K562 (cell line): ENCODE data around the gene SLC39A11. TPM values are rescaled to one million over a fixed set of nuclear protein-coding genes. Genes with fewer than 3 reads are reported as not detected.

Experiments
- ATAC-seq: fragments of 200-7000 bp; cut with Tn5 transposase; 3 replicates; pipeline ENCODE4 v1.9.1; 2020; ENCODE audit warnings: moderate library complexity
- BruUV-seq: library from RNA; stranded (reverse); fragments of 400-500 nt; replicated peaks from 2 replicates; lab custom pipeline; 2021; lab: Mats Ljungman, UMichigan
- CTCF ChIA-PET: fragments of 300-600 bp; formaldehyde crosslinking; extraction: SDS; loops from one replicate; lab custom pipeline; 2021; ENCODE audit warnings: low intra/inter-chr PET ratio; lab: Yijun Ruan, JAX
- POLR2A ChIA-PET: fragments of 300-600, 350-650 bp; sonication (Branson Sonifier 250); formaldehyde crosslinking; extraction: SDS; loops from one replicate; lab custom pipeline; 2021; ENCODE audit warnings: antibody characterized with exemption, inconsistent platforms; lab: Yijun Ruan, JAX
- DNase-seq, 4 experiments: peaks; one replicate each; pipeline versions ENCODE4 v3.0.0 to v3.0.0-alpha.2; 2011 to 2018; ENCODE audit warnings: low spot score in 3 of 4, mixed read lengths in 3 of 4; ENCODE audit errors: extremely low read depth in 1 of 4
- FAIRE-seq: peaks from 2 replicates; lab custom pipeline; 2011; peaks lifted over from hg19 to GRCh38; lab: Jason Lieb, UNC
- H2AFZ ChIP-seq: 2 replicates; pipeline ENCODE4 v1.6.0; 2011; ENCODE audit warnings: low read depth, low read length, control low read depth, inconsistent platforms
- H3K27ac ChIP-seq: fragments of 200-600 bp; 3 replicates; pipeline ENCODE4 v1.8.0; 2011; ENCODE audit warnings: low read depth, mild to moderate bottlenecking, control low read depth, inconsistent platforms, low read length, moderate library complexity, mixed read lengths; ENCODE audit errors: extremely low read depth
- H3K27me3 ChIP-seq, 2 experiments: fragments of 300-600 bp in 1 of 2; 2 replicates in 1 of 2; 3 replicates in 1 of 2; pipeline versions ENCODE4 v1.6.0 to v1.8.0; 2011; ENCODE audit warnings: inconsistent platforms in 2 of 2, low read length in 2 of 2, mild to moderate bottlenecking in 1 of 2, mixed read lengths in 1 of 2, moderate library complexity in 1 of 2; ENCODE audit not compliant: control insufficient read depth in 2 of 2, insufficient read depth in 2 of 2
- H3K36me3 ChIP-seq: fragments of 300-600 bp; 3 replicates; pipeline ENCODE4 v1.8.0; 2011; ENCODE audit warnings: mild to moderate bottlenecking, low read length, inconsistent platforms; ENCODE audit not compliant: control insufficient read depth, insufficient read depth
- H3K4me1 ChIP-seq, 2 experiments: fragments of 200-600 bp in 1 of 2; replicated peaks in 1 of 2; 2 replicates in 1 of 2; 3 replicates in 1 of 2; pipeline versions ENCODE4 v1.5.1 to v1.8.0; 2011; ENCODE audit warnings: inconsistent platforms in 2 of 2, low read length in 2 of 2, mild to moderate bottlenecking in 1 of 2, mixed read lengths in 1 of 2, moderate library complexity in 1 of 2; ENCODE audit not compliant: control insufficient read depth in 2 of 2, insufficient read depth in 2 of 2
- H3K4me2 ChIP-seq: 2 replicates; pipeline ENCODE4 v1.6.1; 2011; ENCODE audit warnings: low read length, control low read depth, inconsistent platforms, mixed read lengths; ENCODE audit not compliant: insufficient read depth
- H3K4me3 ChIP-seq: fragments of 200-600 bp; sonication (generic), shearing (Covaris generic); 2 replicates; pipeline ENCODE4 v1.5.1; 2016; ENCODE audit warnings: control low read depth, inconsistent platforms
- H3K79me2 ChIP-seq: fragments of 200-600 bp; 3 replicates; pipeline ENCODE4 v1.8.0; 2011; ENCODE audit warnings: low read length, inconsistent platforms; ENCODE audit not compliant: control insufficient read depth, insufficient read depth
- H3K9ac ChIP-seq, 2 experiments: 2 replicates each; pipeline versions ENCODE4 v1.6.0 to v1.6.1; 2011; ENCODE audit warnings: low read depth in 2 of 2, low read length in 2 of 2, control low read depth in 1 of 2, inconsistent platforms in 1 of 2, mild to moderate bottlenecking in 1 of 2, mixed read lengths in 1 of 2; ENCODE audit not compliant: insufficient read depth in 1 of 2
- H3K9me1 ChIP-seq: one replicate; pipeline ENCODE4 v1.6.0; 2011; ENCODE audit warnings: inconsistent platforms, mild to moderate bottlenecking, low read length, moderate library complexity; ENCODE audit not compliant: control insufficient read depth, insufficient read depth
- H3K9me3 ChIP-seq: replicated peaks from 2 replicates; pipeline ENCODE4 v1.5.1; 2011; ENCODE audit warnings: low read depth, low read length, inconsistent platforms; ENCODE audit not compliant: control insufficient read depth, insufficient read depth
- H4K20me1 ChIP-seq: replicated peaks from 2 replicates; pipeline ENCODE4 v1.6.1; 2011; ENCODE audit warnings: low read length, inconsistent platforms, mixed read lengths; ENCODE audit not compliant: control insufficient read depth, insufficient read depth
- BMI1 ChIP-seq: fragments of 150-350 bp; IDR thresholded peaks from 2 replicates; pipeline ENCODE4 v1.6.1; 2014; ENCODE audit warnings: low read length
- HLTF ChIP-seq: fragments of 450-650 bp; IDR thresholded peaks from 2 replicates; pipeline ENCODE4 v1.6.1; 2016
- ID3 ChIP-seq, 2 experiments: fragments of 250-450 bp in 1 of 2; fragments of 450-650 bp in 1 of 2; sonication (Bioruptor Pico) in 1 of 2; IDR thresholded peaks; 2 replicates each; pipeline versions ENCODE4 v1.6.1 to v1.8.0; 2016 to 2021; ENCODE audit warnings: mild to moderate bottlenecking in 2 of 2, moderate library complexity in 2 of 2, missing compliant biosample characterization in 1 of 2, missing genetic modification characterization in 1 of 2
- ILF3 ChIP-seq: fragments of 450-650 bp; IDR thresholded peaks from 2 replicates; pipeline ENCODE4 v1.6.1; 2018; ENCODE audit warnings: antibody characterized with exemption, mild to moderate bottlenecking, moderate library complexity, borderline replicate concordance
- KLF1 ChIP-seq: fragments of 450-650 bp; IDR thresholded peaks from 2 replicates; pipeline ENCODE4 v1.6.1; 2016; ENCODE audit warnings: missing genetic modification characterization, missing compliant biosample characterization
- NR2C2 ChIP-seq, 2 experiments: fragments of 200-800 bp in 1 of 2; sonication (Bioruptor generic) in 1 of 2; sonication (generic) in 1 of 2; formaldehyde crosslinking in 1 of 2; IDR thresholded peaks; 2 replicates each; pipeline versions ENCODE4 v1.6.1 to v1.8.0; 2016 to 2022; ENCODE audit warnings: mild to moderate bottlenecking in 1 of 2, missing compliant biosample characterization in 1 of 2, missing genetic modification characterization in 1 of 2, missing genetic modification reagents in 1 of 2
- NR2F6 ChIP-seq: fragments of 450-650 bp; formaldehyde crosslinking; IDR thresholded peaks from 2 replicates; pipeline ENCODE4 v1.4.0; 2020; ENCODE audit warnings: mild to moderate bottlenecking
- PCBP1 ChIP-seq: fragments of 200-400 bp; formaldehyde crosslinking; IDR thresholded peaks from 2 replicates; pipeline ENCODE4 v1.6.1; 2018; ENCODE audit warnings: mild to moderate bottlenecking, low read depth, low read length; ENCODE audit not compliant: poor library complexity, severe bottlenecking
- RBM15 ChIP-seq: fragments of 200-400 bp; formaldehyde crosslinking; IDR thresholded peaks from 2 replicates; pipeline ENCODE4 v1.6.1; 2018; ENCODE audit warnings: mild to moderate bottlenecking, low read length, moderate library complexity; ENCODE audit not compliant: insufficient read depth
- RBM17 ChIP-seq: fragments of 200-400 bp; formaldehyde crosslinking; IDR thresholded peaks from 2 replicates; pipeline ENCODE4 v1.6.1; 2017; ENCODE audit warnings: low read depth, mild to moderate bottlenecking, low read length, borderline replicate concordance
- RBM22 ChIP-seq: fragments of 200-400 bp; formaldehyde crosslinking; IDR thresholded peaks from 2 replicates; pipeline ENCODE4 v1.6.1; 2018; ENCODE audit warnings: low read length, low read depth; ENCODE audit not compliant: poor library complexity, severe bottlenecking
- TSC22D4 ChIP-seq: fragments of 450-650 bp; IDR thresholded peaks from 2 replicates; pipeline ENCODE4 v1.6.1; 2016; ENCODE audit warnings: missing genetic modification characterization, missing biosample characterization, control low read depth
- ZFP91 ChIP-seq: sonication (generic); formaldehyde crosslinking; IDR thresholded peaks from 2 replicates; pipeline ENCODE4 v1.8.0; 2022; ENCODE audit warnings: mild to moderate bottlenecking, missing genetic modification reagents
- ZKSCAN3 ChIP-seq: fragments of 250-450 bp; sonication (Bioruptor Pico); IDR thresholded peaks from 2 replicates; pipeline ENCODE4 v1.4.0; 2020
- ZNF217 ChIP-seq: sonication (generic); formaldehyde crosslinking; IDR thresholded peaks from 2 replicates; pipeline ENCODE4 v1.8.0; 2022; ENCODE audit warnings: mild to moderate bottlenecking, missing genetic modification reagents
- ZNF766 ChIP-seq: fragments of 200-800 bp; sonication (Bioruptor generic); conservative IDR thresholded peaks from 2 replicates; pipeline ENCODE4 v1.6.1; 2016; ENCODE audit warnings: missing genetic modification characterization, missing compliant biosample characterization
- WGBS: fragments of 100-300 bp; shearing (Covaris generic); methylation state at CpG from one replicate; pipeline ENCODE4 v1.1.6; 2016; ENCODE audit warnings: low coverage, mixed read lengths; ENCODE audit not compliant: insufficient coverage; ENCODE audit errors: missing lambda C conversion rate; 5-methylcytosine and 5-hydroxymethylcytosine counted together
- in situ Hi-C: fragments of 300-500 bp; cut with MboI; formaldehyde crosslinking; loops from 4 replicates; pipeline ENCODE4 v1.15.0; 2018; ENCODE audit warnings: inconsistent platforms, mixed read lengths
- intact Hi-C: fragments of 100-400 bp; cut with micrococcal nuclease; formaldehyde crosslinking; loops from 2 replicates; pipeline ENCODE4 v1.14.2; 2022
- polyA plus RNA-seq, 8 experiments: library from polyadenylated mRNA; depleted of rRNA in 4 of 8; stranded (reverse) in 5 of 8; unstranded in 3 of 8; fragments of >200 nt; fragmentation: Nextera tagmentation in 2 of 8; fragmentation: Illumina TruSeq in 1 of 8; extraction: Ambion mirVana in 2 of 8; extraction: Trizol in 1 of 8; gene quantifications; 2 replicates each; pipeline versions ENCODE4 v1.2.1 to v1.2.3, GENCODE V29; 2011 to 2014; ENCODE audit warnings: inconsistent platforms in 1 of 8, missing spikeins in 1 of 8
- total RNA-seq, 7 experiments: library from RNA; depleted of rRNA in 6 of 7; stranded (reverse); fragments of >200 nt in 6 of 7; fragmentation: Illumina TruSeq in 2 of 7; extraction: Trizol in 2 of 7; gene quantifications; 2 replicates each; pipeline versions ENCODE4 v1.2.1 to v1.2.3, GENCODE V29; 2011 to 2021; ENCODE audit warnings: low replicate concordance in 1 of 7

Gene SLC39A11
- total and polyA plus RNA-seq, 9 of the 15 experiments (the other 6 are each of a cell fraction or from before 2014, with no cell fraction given) = 10.5 to 26.4 (median 13.4) TPM

- no peak for TF ChIP-seq ZFP91
- TF ChIP-seq RBM17 = no peak
- TF ChIP-seq TSC22D4 = no peak
- TF ChIP-seq HLTF = no peak
Observed at GRCh38 chr17:72613396-72613795, 479.1 kb downstream of the SLC39A11 start (continued).

DNA sequence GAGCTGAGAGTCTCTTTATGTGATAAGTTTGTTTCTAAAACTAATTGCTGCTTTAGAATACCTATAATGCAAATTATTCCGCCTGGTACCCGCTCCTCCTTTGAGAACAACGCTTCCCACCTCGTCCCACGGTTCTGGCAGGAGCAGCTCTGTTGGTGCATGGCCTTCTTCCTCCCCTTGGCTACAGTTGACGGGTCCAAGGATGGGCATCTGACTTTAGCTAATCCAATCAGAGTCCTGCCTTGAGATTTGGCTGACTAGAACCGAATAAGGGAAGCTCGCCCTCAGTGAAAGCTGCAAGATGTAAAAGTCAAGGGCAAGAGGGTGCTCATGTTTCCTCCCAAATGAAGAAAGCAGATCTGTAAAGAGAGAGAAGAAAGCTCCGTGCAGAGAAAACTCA is 481.3 kb downstream of the SLC39A11 start:
- WGBS = 0% methylated on average over 9 of the region's 9 CpGs
- no peak for ATAC-seq
- Histone ChIP-seq H3K9me1 (no peaks in the 10 kb centered on the region), H2AFZ (no peak overlapping the region), H3K9me3 (no peaks in the 10 kb centered on the region), H3K4me1 (no peaks in the 10 kb centered on the region), H3K27ac (no peak overlapping the region), H3K4me3 (no peak overlapping the region), H3K27me3 (peaks cover 15 to 23% of the 10 kb centered on the region in 2 experiments), H3K36me3 (no peaks in the 10 kb centered on the region), H3K9ac (no peak overlapping the region), H3K79me2 (no peaks in the 10 kb centered on the region), H4K20me1 (no peaks in the 10 kb centered on the region), H3K4me2 (no peak overlapping the region)
- in situ Hi-C loops = no loop called here
- CTCF ChIA-PET = no interaction called here
- intact Hi-C loops = no loop called here
- no peak for FAIRE-seq
- no peak for DNase-seq
- BruUV-seq = no TSS peak
- TF ChIP-seq ZNF217 (CRISPR knock-in tag) (no peak), BMI1 (no peak), ZNF766 (CRISPR knock-in tag) (no peak), ILF3 (no peak), RBM22 (no peak), RBM15 (no peak), ZKSCAN3 (CRISPR knock-in tag) (no peak), NR2C2 (CRISPR knock-in tag; IDR thresholded peaks at IDR 0.05) (no peak), NR2C2 (tag; IDR thresholded peaks at IDR 0.05) (no peak), KLF1 (tag) (no peak), PCBP1 (no peak), NR2F6 (no peak), ID3 (CRISPR knock-in tag; IDR thresholded peaks at IDR 0.05) (no peak), ID3 (tag; IDR thresholded peaks at IDR 0.05) (no peak)
- POLR2A ChIA-PET = interaction anchor here (0.8 kb wide), 1 partner anchor 11 kb away, joined by 3 read pairs; no protein-coding TSS in a partner anchor
